Measurements from ENCODE around the gene NR1I3. TPM values are rescaled to one million over a fixed set of nuclear protein-coding genes. Genes with fewer than 3 reads are reported as not detected.

The NR1I3 gene
- total and polyA plus RNA-seq, 2 donors from 2014 or later = 19.6 TPM; not detected in 1

DNA sequence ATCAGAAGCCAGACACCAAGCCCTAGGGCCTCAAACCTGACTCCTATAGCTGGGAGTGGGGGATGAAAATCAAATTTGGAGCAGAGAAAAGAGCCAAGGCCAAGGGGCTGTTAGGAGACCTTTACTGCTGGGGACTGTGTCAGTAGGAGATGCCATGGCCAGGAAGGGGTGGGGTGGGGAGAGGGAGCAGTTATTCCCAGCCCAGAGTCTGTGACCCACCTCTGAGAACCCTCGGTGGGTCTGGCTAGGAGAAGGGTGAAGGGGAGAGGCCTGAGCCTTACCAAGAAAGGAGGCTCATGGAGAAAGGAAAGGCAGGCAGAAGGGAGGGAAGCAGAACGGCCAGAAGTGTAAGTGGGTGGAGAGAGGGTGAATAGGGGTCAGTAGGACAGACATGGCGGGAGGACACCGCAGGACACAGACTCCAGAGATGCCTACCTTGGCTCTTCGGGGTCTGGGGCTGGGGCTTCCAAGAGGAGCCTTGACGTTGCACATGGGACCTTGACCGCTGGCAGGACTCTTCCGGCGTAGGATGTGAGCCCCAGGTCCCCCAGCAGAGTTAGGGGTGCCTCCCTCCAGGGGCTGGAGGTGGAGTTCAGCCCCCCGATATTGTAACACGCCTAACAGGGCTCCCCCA lies 40.3 kb downstream of the NR1I3 start:
- peak overlapping the region; percentile 71 to 85 for H3K27ac ChIP-seq (ENCODE audit: low read depth in 2 of 2, low read length in 2 of 2)
- DNase-seq (no peak), FAIRE-seq (no peak)
- peaks cover 0 to 27% (median 24%) of the 10 kb centered on the region in 3 donors for H3K4me1 ChIP-seq (ENCODE audit: control insufficient read depth in 2 of 3, insufficient read depth in 2 of 3, low read depth in 1 of 3, low read length in 3 of 3)
- H3K9ac ChIP-seq (ENCODE audit: low read length in 3 of 3) = peak overlapping the region in 2 of 3 donors; percentile 21 to 65
- H3K4me3 ChIP-seq (ENCODE audit: low read length in 3 of 3) = peak overlapping the region in 2 of 3 donors; percentile 46 to 54
- TF ChIP-seq, protein P1, sequence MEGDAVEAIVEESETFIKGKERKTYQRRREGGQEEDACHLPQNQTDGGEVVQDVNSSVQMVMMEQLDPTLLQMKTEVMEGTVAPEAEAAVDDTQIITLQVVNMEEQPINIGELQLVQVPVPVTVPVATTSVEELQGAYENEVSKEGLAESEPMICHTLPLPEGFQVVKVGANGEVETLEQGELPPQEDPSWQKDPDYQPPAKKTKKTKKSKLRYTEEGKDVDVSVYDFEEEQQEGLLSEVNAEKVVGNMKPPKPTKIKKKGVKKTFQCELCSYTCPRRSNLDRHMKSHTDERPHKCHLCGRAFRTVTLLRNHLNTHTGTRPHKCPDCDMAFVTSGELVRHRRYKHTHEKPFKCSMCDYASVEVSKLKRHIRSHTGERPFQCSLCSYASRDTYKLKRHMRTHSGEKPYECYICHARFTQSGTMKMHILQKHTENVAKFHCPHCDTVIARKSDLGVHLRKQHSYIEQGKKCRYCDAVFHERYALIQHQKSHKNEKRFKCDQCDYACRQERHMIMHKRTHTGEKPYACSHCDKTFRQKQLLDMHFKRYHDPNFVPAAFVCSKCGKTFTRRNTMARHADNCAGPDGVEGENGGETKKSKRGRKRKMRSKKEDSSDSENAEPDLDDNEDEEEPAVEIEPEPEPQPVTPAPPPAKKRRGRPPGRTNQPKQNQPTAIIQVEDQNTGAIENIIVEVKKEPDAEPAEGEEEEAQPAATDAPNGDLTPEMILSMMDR (IDR thresholded peaks at IDR 0.05; ENCODE audit: borderline replicate concordance, extremely low read depth, insufficient read depth) = no peak
- H3K9me3 ChIP-seq (ENCODE audit: control insufficient read depth in 2 of 3, insufficient read depth in 1 of 3, low read length in 3 of 3) = no peaks in the 10 kb centered on the region
- intact Hi-C loops (cut with DNase I) = no loop called here
- no peaks in the 10 kb centered on the region for H3K27me3 ChIP-seq (ENCODE audit: control insufficient read depth, insufficient read depth, low read length)
- H3K36me3 ChIP-seq (ENCODE audit: control insufficient read depth in 2 of 3, insufficient read depth in 3 of 3, low read length in 3 of 3) = peaks cover 0 to 4% (median 0%) of the 10 kb centered on the region in 3 donors

DNA sequence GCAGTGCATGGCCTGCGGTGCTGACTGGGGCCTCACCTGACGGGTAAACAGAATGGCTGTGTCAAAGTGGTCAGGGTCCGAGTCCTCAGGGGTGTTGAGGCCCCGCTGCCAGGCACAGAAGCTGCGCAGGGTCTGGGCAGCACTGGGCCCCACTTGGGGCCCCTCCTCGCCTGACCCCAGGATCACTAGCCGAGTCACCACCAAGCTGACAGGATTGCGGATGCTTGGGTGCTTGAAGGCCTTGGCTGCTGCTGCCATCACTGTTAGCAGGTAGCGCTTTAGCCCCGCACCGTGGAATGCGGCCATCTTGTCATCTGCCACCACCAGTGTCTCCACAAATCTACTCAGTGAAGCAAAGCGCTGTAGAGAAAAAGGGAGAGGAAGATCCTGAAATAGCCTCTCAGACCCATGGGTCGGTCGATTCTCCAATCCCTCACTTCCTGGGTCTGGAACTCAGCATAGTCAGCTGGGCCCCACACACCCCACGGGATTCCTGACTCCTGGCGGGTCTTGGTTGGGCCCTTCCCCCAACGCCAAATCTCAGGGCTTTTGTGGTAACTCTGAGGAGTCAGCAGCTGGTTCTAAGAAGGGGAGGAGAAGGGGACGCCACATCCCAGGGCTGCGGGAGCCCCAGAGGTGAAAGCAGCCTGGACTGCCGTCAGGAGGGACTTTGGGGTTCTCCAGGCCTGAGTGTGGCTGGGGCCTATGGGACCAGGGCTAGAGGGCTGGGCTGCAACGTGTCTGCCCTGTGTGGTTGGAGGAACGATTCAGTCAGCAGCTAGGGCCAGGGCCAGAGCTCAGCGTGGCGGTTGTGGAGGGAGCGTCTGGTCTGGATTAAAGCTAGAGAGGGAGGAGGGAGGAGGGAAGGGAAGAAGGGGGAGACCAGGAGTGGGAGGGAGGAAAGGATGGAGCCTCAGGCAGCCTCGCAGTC lies 41.2 kb downstream of the NR1I3 start:
- no peaks in the 10 kb centered on the region for H3K27me3 ChIP-seq (ENCODE audit: control insufficient read depth, insufficient read depth, low read length)
- intact Hi-C loops (cut with DNase I) = no loop called here
- peak overlapping the region in 2 of 3 donors; percentile 14 to 54 for H3K4me3 ChIP-seq (ENCODE audit: low read length in 3 of 3)
- H3K9me3 ChIP-seq (ENCODE audit: control insufficient read depth in 2 of 3, insufficient read depth in 1 of 3, low read length in 3 of 3) = no peaks in the 10 kb centered on the region
- peaks cover 0 to 4% (median 0%) of the 10 kb centered on the region in 3 donors for H3K36me3 ChIP-seq (ENCODE audit: control insufficient read depth in 2 of 3, insufficient read depth in 3 of 3, low read length in 3 of 3)
- peaks cover 0 to 27% (median 25%) of the 10 kb centered on the region in 3 donors for H3K4me1 ChIP-seq (ENCODE audit: control insufficient read depth in 2 of 3, insufficient read depth in 2 of 3, low read depth in 1 of 3, low read length in 3 of 3)
- peak overlapping the region; percentile 71 to 85 for H3K27ac ChIP-seq (ENCODE audit: low read depth in 2 of 2, low read length in 2 of 2)
- TF ChIP-seq, protein P1 (IDR thresholded peaks at IDR 0.05; ENCODE audit: borderline replicate concordance, extremely low read depth, insufficient read depth) = no peak
- DNase-seq (peak; percentile 35 to 83 (median 71)), FAIRE-seq (no peak)
- peak overlapping the region in 1 of 3 donors; percentile 21 for H3K9ac ChIP-seq (ENCODE audit: low read length in 3 of 3)

DNA sequence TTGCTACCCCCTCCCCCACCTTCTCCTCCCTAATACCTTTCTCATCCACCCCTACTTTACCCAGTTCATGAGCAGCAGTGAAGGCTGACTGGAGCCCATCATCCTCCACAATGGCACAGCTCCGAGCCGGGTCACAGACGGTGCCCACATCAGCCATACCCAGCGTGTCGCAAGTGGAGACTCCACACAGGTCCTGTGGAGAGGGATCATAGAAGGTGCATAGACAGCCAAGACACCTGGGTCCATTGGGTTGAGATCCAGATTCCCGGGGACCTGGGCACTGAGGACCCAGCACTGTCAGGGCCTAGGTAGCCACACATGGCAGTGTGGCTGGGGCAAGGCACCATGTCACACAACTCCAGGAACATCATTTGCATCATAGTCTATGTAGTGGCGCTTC lies 41.9 kb downstream of the NR1I3 start:
- Histone ChIP-seq H3K9ac (ENCODE audit: low read length in 3 of 3) (peak overlapping the region in 1 of 3 donors; percentile 21), H3K9me3 (ENCODE audit: control insufficient read depth in 2 of 3, insufficient read depth in 1 of 3, low read length in 3 of 3) (no peaks in the 10 kb centered on the region), H3K27ac (ENCODE audit: low read depth in 2 of 2, low read length in 2 of 2) (no peak overlapping the region), H3K27me3 (ENCODE audit: control insufficient read depth, insufficient read depth, low read length) (no peaks in the 10 kb centered on the region), H3K36me3 (ENCODE audit: control insufficient read depth in 2 of 3, insufficient read depth in 3 of 3, low read length in 3 of 3) (peaks cover 0 to 4% (median 0%) of the 10 kb centered on the region in 3 donors), H3K4me3 (ENCODE audit: low read length in 3 of 3) (peak overlapping the region in 1 of 3 donors; percentile 54), H3K4me1 (ENCODE audit: control insufficient read depth in 2 of 3, insufficient read depth in 2 of 3, low read depth in 1 of 3, low read length in 3 of 3) (peaks cover 0 to 23% (median 19%) of the 10 kb centered on the region in 3 donors)
- FAIRE-seq (no peak), DNase-seq (no peak)
- TF ChIP-seq, protein P1 (IDR thresholded peaks at IDR 0.05; ENCODE audit: borderline replicate concordance, extremely low read depth, insufficient read depth) = no peak
- intact Hi-C loops (cut with DNase I) = no loop called here
